NB4 (cell line): ENCODE results near the gene PDE4D.

Experiments
- DNase-seq: peaks from one replicate; pipeline ENCODE4 v3.0.0; 2010; ENCODE audit warnings: low read depth
- H3K4me3 ChIP-seq: one replicate; pipeline ENCODE4 v1.5.1; 2011; ENCODE audit warnings: mild to moderate bottlenecking, low read depth, low read length, moderate library complexity
- MYC ChIP-seq: IDR thresholded peaks from 2 replicates; pipeline ENCODE4 v1.6.1; 2011; ENCODE audit warnings: low read depth, low read length
- POLR2A ChIP-seq: IDR thresholded peaks from 2 replicates; pipeline ENCODE4 v1.6.1; 2011; ENCODE audit warnings: mild to moderate bottlenecking; ENCODE audit not compliant: insufficient read length; ENCODE audit errors: extremely low read depth
- TF ChIP-seq, protein P1 (sequence below): IDR thresholded peaks from one replicate; pipeline ENCODE4 v1.5.1; 2012; ENCODE audit warnings: low read depth, low read length
- TF ChIP-seq, protein P2 (sequence below): IDR thresholded peaks from 2 replicates; pipeline ENCODE4 v1.6.1; 2011; ENCODE audit warnings: low read depth, low read length

The PDE4D gene

DNA sequence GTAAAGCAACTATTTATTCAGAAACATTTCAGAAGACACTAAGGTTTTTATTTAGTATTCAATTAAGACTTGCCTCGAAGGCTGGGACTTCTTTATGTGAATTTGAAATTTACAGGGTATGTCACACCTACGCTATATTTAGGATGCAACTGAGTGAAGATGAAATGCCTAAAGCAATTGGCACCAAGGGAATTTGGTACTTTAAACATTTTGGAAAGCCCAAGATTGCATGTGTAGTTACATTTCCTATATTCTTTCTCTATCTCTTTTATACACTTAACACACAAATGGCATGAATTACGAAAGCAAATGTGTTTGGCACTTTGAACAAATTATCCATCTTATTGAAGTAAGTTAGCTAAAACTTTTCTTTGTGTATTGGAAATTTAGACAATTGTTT lies 633.3 kb downstream of the PDE4D start:
- TF ChIP-seq, protein P1, sequence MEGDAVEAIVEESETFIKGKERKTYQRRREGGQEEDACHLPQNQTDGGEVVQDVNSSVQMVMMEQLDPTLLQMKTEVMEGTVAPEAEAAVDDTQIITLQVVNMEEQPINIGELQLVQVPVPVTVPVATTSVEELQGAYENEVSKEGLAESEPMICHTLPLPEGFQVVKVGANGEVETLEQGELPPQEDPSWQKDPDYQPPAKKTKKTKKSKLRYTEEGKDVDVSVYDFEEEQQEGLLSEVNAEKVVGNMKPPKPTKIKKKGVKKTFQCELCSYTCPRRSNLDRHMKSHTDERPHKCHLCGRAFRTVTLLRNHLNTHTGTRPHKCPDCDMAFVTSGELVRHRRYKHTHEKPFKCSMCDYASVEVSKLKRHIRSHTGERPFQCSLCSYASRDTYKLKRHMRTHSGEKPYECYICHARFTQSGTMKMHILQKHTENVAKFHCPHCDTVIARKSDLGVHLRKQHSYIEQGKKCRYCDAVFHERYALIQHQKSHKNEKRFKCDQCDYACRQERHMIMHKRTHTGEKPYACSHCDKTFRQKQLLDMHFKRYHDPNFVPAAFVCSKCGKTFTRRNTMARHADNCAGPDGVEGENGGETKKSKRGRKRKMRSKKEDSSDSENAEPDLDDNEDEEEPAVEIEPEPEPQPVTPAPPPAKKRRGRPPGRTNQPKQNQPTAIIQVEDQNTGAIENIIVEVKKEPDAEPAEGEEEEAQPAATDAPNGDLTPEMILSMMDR: no peak
- TF ChIP-seq MYC (no peak), POLR2A (no peak)
- TF ChIP-seq, protein P2, sequence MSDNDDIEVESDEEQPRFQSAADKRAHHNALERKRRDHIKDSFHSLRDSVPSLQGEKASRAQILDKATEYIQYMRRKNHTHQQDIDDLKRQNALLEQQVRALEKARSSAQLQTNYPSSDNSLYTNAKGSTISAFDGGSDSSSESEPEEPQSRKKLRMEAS: no peak
- DNase-seq: no peak
- no peak overlapping the region for H3K4me3 ChIP-seq

DNA sequence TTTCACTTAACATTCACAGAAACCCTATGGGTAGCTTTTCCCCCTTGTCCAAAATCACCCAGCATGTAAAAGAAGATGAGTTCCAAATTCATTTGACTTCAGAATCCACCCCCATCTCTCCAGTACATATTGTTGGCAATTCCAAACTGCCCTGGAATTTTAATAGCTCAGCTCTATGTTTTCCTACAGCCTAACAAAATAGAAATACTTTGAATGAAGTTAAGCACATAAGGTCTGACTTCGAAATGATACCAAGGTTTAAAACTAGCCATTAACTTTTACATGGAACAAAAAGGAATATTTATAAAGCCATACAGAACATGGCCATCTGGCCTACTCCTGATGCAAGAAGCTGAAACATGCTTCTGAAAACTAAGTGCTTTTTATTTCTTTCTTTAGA lies 634.3 kb downstream of the PDE4D start:
- H3K4me3 ChIP-seq: no peak overlapping the region
- DNase-seq: no peak
- TF ChIP-seq, protein P1: no peak
- TF ChIP-seq, protein P2: no peak
- TF ChIP-seq MYC (no peak), POLR2A (no peak)

DNA sequence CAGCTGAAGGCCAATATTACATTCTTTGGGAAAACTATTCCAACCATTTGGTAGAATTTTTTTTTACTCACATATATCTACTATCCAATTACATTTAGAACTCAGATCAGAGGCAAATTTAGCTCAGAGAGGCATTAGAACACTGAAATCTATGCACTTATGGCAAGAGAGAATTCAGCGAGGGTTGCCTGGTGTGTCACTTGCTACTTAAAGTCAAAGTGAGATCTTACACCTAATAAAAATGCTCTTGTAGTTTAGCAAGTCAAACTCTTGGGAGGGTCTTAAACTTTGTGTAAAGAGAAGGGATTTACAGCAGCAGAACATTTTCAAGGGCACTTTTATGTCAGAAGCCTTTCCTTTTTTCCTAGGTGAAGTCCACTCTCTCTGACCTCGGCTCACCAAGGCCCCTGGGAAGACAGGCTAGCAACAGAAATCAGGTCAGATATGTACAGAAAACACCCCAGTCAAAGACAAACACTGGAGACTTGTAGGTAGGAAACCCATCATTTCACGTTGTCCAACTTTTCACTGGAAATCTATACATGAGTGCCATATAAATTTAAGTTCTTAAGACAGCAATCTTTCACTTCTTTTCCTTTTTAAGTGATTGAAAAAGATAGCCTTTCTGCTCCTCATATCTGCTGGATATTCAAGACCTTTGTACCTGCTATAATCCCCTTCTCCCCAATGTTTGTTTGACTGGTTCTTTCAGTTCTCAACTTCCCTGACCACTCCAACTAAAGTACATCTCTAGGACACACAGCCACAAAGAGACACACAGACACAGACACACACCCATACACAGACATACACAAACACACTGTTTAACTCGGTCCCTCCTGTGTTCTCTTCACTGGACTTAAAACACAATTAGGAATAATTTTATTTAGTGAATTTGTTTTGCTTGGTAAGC lies 635.8 kb downstream of the PDE4D start:
- TF ChIP-seq, protein P1: no peak
- TF ChIP-seq MYC: no peak
- TF ChIP-seq, protein P2: no peak
- no peak for TF ChIP-seq POLR2A
- DNase-seq: no peak
- H3K4me3 ChIP-seq: no peak overlapping the region

DNA sequence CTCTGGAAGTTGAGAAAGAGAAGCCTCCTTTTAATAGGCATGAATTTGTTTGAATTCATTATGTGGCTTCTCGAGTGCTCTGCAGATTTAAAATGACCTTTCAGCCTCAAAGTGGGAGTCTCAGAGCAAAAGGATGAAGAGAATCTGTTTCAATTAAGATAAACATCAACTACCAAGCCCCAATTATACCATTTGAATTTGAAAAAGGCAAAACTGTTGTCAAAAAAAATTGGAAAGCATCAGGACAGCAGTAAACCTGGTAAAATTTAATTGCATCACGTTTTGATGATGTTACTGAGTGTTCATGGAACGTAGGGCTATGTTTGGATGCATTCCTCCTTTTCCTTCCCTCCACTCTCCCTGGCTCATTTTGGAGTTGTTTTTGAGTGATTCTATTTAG lies 637.2 kb downstream of the PDE4D start:
- TF ChIP-seq POLR2A: no peak
- TF ChIP-seq, protein P1: no peak
- no peak for TF ChIP-seq MYC
- TF ChIP-seq, protein P2: no peak
- H3K4me3 ChIP-seq: no peak overlapping the region
- DNase-seq: no peak

DNA sequence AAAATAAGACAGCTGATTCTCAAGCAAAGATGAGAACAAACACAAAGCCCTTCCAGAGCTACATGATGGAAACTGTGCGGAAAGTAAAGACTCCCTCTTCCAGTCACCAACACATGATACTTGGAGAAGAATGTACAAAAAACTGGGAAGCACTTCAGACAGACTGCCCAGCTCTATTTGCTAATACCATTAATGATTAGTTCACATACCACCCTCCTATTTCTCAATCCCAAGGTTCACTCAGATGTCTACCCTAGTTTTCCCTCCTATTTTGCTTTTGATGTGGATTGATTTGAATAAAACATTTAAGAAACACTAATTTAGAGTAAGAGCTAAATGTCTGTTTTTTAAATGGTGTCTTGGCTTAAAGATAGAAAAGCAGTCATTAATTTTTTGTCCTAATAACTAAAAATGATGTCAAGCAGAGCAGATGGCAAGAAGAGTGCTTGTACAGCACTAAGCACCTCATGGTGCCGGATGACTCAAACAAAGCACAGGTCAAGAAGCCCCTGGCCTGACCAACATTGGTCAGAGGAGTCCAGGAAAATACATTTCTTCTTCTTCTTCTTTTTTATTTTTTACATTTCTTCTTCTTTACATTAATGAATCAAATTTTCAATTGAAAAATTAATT lies 639.4 kb downstream of the PDE4D start:
- TF ChIP-seq, protein P2: no peak
- TF ChIP-seq POLR2A (no peak), MYC (no peak)
- TF ChIP-seq, protein P1: no peak
- no peak for DNase-seq
- H3K4me3 ChIP-seq: no peak overlapping the region
